Mucosa of descending colon (tissue), 3 donors: Measurements from ENCODE around the gene HS6ST3. TPM values are rescaled to one million over a fixed set of nuclear protein-coding genes. Genes with fewer than 3 reads are reported as not detected.
A peak's percentile ranks its signal among the peaks of the same experiment; 100 is the strongest.

Source experiments
- ATAC-seq: fragments of 200-7000 bp; cut with Tn5 transposase; one replicate; pipeline ENCODE4 v1.9.1; 2020; ENCODE audit warnings: mild to moderate bottlenecking, moderate library complexity
- DNase-seq, 3 donors: peaks; one replicate each; pipeline ENCODE4 v3.0.0-alpha.2; 2020
- H3K36me3 ChIP-seq: fragments of 200-600 bp; one replicate; pipeline ENCODE4 v1.8.0; 2021; ENCODE audit warnings: low read depth, mild to moderate bottlenecking
- H3K4me1 ChIP-seq: fragments of 200-600 bp; one replicate; pipeline ENCODE4 v1.8.0; 2021; ENCODE audit warnings: low read depth, mild to moderate bottlenecking
- H3K4me3 ChIP-seq: fragments of 200-600 bp; one replicate; pipeline ENCODE4 v1.8.0; 2021; ENCODE audit warnings: mild to moderate bottlenecking
- H3K9me3 ChIP-seq: fragments of 200-600 bp; one replicate; pipeline ENCODE4 v1.8.0; 2021; ENCODE audit warnings: mild to moderate bottlenecking
- intact Hi-C, 2 donors: fragments of 100-400 bp; cut with DNase I in 1 of 2; cut with micrococcal nuclease in 1 of 2; formaldehyde crosslinking; loops; one replicate each; pipeline versions ENCODE4 v1.11.0 to v1.11.1; 2022; cut with DNase I, micrococcal nuclease
- total RNA-seq, 3 donors: library from RNA; stranded (reverse); fragmentation: NEBNext Ultra II Directional in 2 of 3; extraction: Animal tissue kit (Norgen Biotek cat#: 25700) in 2 of 3; gene quantifications; one replicate each; pipeline versions ENCODE4 v1.2.1 to v1.2.4, GENCODE V29; 2021 to 2023
- TF ChIP-seq, protein P1 (sequence below): fragments of 200-600 bp; IDR thresholded peaks from one replicate; pipeline ENCODE4 v1.8.0; 2022; ENCODE audit warnings: antibody characterized with exemption, mild to moderate bottlenecking
- donor health status: DM: no; HTN: no; CAD: no; lungs with moderate emphysema.
- donor health status: DM: no; HTN: no; CAD: no.
- donor health status: DM: no; HTN: yes; CAD: no.

HS6ST3 gene
- total RNA-seq, 3 donors from 2014 or later, result 0.14 to 0.89 TPM; not detected in 1

DNA sequence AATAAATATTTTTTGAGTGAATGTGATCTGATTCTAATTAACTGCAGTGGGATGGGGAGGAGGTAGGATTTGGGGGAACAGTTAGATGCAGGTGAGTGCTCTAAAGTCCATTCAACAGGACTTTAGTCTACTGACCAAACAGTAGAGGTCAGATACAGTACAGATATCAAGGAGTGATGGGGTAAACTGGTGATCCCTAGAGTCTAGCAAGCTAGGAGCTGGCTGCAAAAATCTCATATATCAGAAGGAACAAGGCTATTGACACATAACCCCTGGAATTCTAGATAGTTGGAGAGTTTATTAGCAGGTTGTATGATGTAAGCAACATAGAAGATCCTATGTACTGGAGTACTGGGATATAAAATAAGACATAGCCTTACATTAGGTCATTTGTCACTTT lies 131.6 kb downstream of the HS6ST3 start:
- TF ChIP-seq, protein P1, sequence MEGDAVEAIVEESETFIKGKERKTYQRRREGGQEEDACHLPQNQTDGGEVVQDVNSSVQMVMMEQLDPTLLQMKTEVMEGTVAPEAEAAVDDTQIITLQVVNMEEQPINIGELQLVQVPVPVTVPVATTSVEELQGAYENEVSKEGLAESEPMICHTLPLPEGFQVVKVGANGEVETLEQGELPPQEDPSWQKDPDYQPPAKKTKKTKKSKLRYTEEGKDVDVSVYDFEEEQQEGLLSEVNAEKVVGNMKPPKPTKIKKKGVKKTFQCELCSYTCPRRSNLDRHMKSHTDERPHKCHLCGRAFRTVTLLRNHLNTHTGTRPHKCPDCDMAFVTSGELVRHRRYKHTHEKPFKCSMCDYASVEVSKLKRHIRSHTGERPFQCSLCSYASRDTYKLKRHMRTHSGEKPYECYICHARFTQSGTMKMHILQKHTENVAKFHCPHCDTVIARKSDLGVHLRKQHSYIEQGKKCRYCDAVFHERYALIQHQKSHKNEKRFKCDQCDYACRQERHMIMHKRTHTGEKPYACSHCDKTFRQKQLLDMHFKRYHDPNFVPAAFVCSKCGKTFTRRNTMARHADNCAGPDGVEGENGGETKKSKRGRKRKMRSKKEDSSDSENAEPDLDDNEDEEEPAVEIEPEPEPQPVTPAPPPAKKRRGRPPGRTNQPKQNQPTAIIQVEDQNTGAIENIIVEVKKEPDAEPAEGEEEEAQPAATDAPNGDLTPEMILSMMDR, result no peak
- no peaks in the 10 kb centered on the region for H3K9me3 ChIP-seq
- DNase-seq, result no peak
- no peaks in the 10 kb centered on the region for H3K36me3 ChIP-seq
- H3K4me3 ChIP-seq, result no peak overlapping the region
- intact Hi-C loops, result no loop called here
- H3K4me1 ChIP-seq, result no peaks in the 10 kb centered on the region
- no peak for ATAC-seq

DNA sequence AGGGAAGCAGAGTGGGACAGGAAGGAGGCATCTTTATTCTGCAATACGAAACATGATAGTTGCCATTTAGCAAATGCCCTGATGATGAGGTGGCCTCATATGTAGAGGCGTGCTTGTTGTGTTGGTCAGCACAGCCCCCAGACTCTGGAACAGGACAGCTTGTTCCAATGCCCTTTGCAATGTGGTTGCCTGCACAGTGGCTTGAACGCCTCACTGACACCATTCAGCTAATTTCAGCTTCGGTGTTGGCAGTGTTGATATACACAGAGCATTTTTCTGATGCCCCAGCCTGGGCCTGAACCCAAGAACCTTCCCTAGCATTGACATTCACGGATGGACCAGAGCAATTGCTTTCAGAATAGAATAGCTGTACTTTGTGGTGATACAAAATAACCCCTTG lies 133.3 kb downstream of the HS6ST3 start:
- intact Hi-C loops, result no loop called here
- Histone ChIP-seq H3K4me3 (no peak overlapping the region), H3K4me1 (no peaks in the 10 kb centered on the region), H3K36me3 (no peaks in the 10 kb centered on the region), H3K9me3 (no peaks in the 10 kb centered on the region)
- ATAC-seq (no peak), DNase-seq (no peak)
- TF ChIP-seq, protein P1, result no peak

DNA sequence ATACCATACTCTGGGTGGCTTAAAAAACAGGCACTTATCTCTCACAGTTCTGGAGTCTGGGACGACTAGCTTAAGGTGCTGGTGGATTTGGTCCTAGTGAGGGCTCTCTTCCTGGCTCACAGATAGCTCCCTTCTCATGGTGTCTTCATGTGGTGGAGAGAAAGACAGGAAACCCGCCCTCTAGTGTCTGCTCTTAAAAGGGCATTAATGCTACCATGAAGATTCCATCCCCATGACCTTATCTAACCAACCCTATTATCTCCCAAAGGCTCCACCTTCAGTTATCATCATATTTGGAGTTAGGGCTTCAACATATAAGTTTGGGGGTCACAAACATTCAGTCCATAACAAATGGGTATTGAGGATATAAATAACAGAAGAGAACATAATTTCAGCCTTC lies 139.4 kb downstream of the HS6ST3 start:
- H3K4me3 ChIP-seq, result no peak overlapping the region
- no peaks in the 10 kb centered on the region for H3K36me3 ChIP-seq
- DNase-seq (peak in 1 of 3 donors; percentile 41), ATAC-seq (peak; percentile 51)
- H3K4me1 ChIP-seq, result no peaks in the 10 kb centered on the region
- TF ChIP-seq, protein P1, result no peak
- H3K9me3 ChIP-seq, result no peaks in the 10 kb centered on the region
- intact Hi-C loops, result no loop called here

DNA sequence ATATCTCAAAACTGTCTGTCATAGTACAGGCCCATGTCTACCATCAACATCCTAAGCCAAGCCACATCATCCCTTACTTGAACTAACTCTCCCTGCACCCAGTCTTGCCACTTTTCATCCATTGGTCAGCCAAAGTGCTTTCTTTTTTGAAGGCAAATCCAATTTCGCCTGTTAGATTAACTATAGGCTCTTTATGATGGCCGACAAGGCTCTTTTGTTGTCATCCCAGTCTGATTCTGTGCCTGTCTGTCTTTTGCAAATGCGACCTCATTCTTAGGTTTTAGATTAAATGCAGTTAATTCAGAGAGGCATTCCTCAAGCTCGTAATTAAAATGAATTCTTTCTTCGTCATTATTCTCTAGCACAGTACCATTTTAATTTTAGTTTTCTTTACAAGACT lies 148.3 kb downstream of the HS6ST3 start:
- Histone ChIP-seq H3K36me3 (no peaks in the 10 kb centered on the region), H3K9me3 (no peaks in the 10 kb centered on the region), H3K4me3 (no peak overlapping the region), H3K4me1 (no peaks in the 10 kb centered on the region)
- intact Hi-C loops, result no loop called here
- no peak for ATAC-seq
- TF ChIP-seq, protein P1, result no peak
- DNase-seq, result no peak

DNA sequence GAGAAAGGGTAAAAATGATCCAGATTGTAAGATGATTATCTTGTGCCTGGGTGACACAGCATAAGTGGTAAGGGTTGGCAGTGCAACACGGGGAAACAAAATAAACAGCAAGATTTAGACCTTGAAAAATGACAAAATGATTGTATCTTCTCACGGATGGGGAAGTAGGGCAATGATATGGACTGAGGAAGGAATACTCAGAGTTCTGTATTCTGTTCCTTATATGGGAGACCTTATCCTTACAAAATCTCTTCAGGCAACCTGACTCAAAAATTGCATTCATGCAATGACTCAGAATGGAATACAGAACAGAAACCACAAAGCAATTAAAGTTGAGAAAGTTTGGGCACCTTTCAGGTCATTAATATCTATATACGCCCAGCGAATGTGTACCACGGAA lies 149.0 kb downstream of the HS6ST3 start:
- Histone ChIP-seq H3K4me3 (no peak overlapping the region), H3K9me3 (no peaks in the 10 kb centered on the region), H3K36me3 (no peaks in the 10 kb centered on the region), H3K4me1 (no peaks in the 10 kb centered on the region)
- intact Hi-C loops, result no loop called here
- TF ChIP-seq, protein P1, result no peak
- DNase-seq (no peak), ATAC-seq (no peak)

DNA sequence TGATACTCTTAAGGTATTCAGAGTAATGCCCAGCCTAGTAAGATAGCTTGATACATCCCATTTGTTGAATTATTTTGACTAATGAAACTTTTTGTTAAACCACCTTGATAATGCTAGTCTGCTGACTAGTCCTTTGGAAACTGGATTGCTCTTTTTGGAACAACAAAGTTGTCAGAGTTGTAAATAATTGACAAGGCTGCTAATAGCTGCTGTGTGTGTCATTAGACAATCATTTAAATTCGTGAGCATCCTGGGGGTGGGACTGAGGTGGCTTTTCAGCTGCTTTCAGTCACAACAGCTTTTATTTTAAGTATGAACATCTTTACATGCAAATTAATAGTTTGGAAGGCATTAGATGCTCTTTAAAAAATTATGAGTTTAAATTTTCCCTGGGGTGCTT lies 153.5 kb downstream of the HS6ST3 start:
- Histone ChIP-seq H3K36me3 (no peaks in the 10 kb centered on the region), H3K4me1 (no peaks in the 10 kb centered on the region), H3K9me3 (no peaks in the 10 kb centered on the region), H3K4me3 (no peak overlapping the region)
- no peak for ATAC-seq
- intact Hi-C loops, result no loop called here
- DNase-seq, result no peak
- TF ChIP-seq, protein P1, result no peak
